Stimulated activated CD4-positive, alpha-beta T cell treated with anti-CD3 and anti-CD28 coated beads, Interleukin-2, amount 100 ng/mL, for 4 hours (primary cell): ENCODE measurements around the gene LPO.

ENCODE experiments used
- DNase-seq: peaks from one replicate; pipeline ENCODE4 v3.0.0-alpha.2; 2020; ENCODE audit warnings: low read depth

The LPO gene

DNA sequence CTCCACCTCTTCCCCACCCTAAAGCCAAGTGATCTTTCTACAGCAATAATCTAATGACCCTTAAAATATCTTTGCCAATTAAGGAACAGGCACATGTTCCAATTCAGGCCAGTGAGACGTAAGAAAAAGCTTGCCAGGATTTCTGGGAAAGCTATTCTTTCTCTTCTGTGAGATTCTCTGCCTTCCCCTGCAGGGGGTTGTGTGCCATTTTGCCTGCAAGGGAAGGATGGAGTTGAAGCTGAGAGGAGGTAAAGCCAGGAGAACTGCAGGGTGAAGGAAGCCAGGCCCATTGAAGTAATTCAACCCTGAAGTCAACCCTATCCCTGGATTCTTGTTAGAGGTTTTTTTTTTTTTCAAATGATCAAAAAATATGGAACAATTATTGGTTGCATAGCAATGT lies 9.0 kb upstream of the LPO start:
- no peak for DNase-seq

- DNase-seq = no peak
Measured at GRCh38 chr17:58229881-58230280, 8.5 kb upstream of the LPO start.

DNA sequence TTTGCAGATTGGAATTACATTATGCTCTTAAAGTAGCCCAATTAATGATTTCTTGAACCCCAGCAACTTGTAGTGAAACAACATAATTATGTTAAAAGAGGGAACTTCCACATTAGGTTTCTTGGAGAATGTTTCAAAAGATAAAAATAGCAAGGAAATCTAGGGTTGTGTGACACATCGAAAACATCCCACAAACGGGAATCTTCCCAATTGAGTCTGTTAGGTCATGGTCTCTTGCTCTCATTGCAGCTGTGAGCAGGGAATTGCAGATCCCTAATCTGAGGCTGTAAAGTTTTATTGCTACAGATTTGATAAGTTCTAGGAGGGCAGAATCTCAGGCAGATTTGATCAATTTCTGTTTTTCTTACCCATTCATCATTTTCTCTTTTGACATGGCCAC lies 6.7 kb upstream of the LPO start:
- DNase-seq = no peak

DNA sequence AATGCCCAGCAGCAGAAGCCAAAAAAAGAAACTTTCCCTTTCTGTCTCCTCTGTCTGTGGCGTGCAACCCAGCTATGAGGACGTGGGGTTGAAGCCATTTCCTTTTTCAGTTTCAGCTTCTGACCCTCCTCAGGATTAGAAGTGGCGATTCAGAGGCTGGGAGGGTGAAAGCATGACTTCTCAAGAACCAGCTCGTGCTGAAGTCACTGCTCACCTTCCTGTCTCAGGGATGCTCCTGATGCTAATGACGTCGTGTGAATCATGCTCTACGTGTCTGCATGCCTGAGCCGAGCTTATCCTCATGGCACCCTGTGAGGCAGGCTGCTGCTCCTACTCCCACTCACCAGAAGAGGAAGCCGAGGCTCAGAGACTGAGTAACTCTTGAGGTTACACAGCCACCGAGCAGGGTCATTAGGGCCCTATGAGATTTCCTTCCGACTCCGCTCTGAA lies 5.7 kb upstream of the LPO start:
- no peak for DNase-seq

- no peak for DNase-seq
Measured at GRCh38 chr17:58233543-58233942, 4.8 kb upstream of the LPO start.

- no peak for DNase-seq
Measured at GRCh38 chr17:58234512-58234911, 3.9 kb upstream of the LPO start.

GRCh38 chr17:58235821-58236220 lies 2.6 kb upstream of the LPO start:
- DNase-seq = no peak

GRCh38 chr17:58236394-58236793 lies 2.0 kb upstream of the LPO start:
- no peak for DNase-seq

DNA sequence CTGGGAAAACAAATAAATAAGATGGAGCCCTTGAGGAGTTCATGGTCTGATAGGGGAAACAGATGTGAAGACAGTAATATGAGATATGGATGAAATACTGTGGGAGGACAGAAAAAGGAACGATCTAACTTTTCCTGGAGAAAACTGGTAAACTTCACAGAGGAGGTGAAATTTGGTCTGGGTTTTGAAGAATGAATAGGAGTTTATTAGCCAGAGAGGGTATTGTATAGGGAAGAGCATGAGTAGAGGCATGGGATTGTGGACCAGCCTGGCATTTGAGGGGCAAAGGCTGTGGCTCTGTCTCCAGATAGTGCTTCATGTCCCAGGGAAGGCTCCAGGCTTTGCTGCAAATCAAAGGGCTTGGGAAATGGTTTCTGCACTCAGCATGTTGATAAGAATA lies 1.6 kb downstream of the LPO start:
- DNase-seq = no peak

GRCh38 chr17:58242171-58242784 lies 3.9 kb downstream of the LPO start:
- DNase-seq = no peak

GRCh38 chr17:58244963-58245362 lies 6.6 kb downstream of the LPO start:
- no peak for DNase-seq

- no peak for DNase-seq
Measured at GRCh38 chr17:58245428-58246103, 7.2 kb downstream of the LPO start.

- no peak for DNase-seq
Measured at GRCh38 chr17:58246104-58246740, 7.8 kb downstream of the LPO start.

DNA sequence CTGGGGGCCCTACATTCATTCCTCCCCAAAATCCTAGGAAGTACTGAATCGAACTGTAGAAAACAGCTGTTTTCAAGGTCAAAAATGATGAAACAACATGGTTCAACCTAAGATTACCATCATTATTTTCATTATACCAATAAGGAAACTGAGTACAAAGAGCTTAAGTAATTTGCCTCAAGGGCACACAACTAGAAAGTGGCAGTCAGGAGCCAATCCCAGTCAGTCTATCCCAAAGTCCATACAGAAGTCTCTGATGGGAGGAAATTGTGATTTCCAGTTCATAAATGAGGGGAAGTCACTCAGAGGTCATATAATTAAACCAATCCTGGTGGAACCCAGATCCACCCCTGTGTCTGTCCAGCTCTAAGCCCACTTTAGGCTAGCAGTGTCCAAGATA lies 8.4 kb downstream of the LPO start:
- DNase-seq = no peak

DNA sequence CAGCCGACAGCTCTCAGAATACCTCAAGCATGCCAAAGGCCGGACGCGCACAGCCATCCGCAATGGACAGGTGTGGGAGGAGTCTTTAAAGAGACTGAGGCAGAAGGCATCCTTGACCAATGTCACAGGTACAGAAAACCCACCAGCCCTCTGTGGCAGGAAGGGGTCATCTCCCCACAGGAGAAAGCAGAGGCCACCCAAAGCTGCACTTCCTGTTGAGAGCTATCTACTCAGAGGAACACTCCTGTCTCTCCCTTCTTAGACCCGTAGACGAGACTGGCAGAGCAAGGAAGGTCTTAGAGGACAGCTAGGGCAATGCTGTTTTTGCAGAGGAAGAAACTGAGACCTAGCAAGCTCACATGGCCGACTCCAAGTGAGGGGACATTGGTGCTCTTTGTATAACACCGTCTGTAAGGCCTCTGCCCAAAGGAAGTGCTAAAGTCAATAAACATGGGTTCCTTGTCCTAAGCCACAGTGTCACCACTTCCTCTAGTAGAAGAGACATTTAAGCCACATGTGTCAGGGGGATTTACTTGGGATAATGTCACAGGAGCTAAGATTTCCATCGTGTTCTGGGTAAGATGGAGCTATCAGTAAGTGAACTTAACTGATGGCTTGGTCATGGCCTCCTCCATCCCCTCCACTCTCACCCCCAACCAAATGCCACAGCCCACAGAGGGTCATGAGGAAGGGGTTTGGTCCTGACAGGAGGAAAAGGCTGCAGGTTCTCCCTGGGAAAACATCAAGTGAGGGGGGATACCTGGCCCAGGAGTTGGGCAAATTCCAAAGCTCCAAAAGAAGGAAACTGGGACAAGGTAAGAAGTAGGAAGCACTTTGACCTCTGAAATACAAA lies 9.4 kb downstream of the LPO start:
- no peak for DNase-seq

DNA sequence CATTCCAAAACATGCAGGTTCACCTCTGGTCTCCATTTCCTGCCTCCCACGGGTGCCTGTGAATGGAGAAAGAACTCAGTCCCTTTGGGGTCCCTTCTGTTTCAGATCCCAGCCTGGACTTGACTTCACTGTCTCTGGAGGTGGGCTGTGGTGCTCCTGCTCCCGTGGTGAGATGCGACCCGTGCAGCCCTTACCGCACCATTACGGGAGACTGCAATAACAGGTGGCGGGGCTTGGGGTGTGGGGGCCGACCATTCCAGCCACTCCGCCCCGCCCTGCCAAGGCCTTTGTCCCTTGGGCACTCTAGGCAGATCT lies 10.5 kb downstream of the LPO start:
- DNase-seq = no peak

- DNase-seq = peak; percentile 70
Measured at GRCh38 chr17:58249270-58250133, 11.1 kb downstream of the LPO start.

GRCh38 chr17:58250344-58251011 lies 12.1 kb downstream of the LPO start:
- no peak for DNase-seq

- no peak for DNase-seq
Measured at GRCh38 chr17:58252141-58252540, 13.8 kb downstream of the LPO start.

DNA sequence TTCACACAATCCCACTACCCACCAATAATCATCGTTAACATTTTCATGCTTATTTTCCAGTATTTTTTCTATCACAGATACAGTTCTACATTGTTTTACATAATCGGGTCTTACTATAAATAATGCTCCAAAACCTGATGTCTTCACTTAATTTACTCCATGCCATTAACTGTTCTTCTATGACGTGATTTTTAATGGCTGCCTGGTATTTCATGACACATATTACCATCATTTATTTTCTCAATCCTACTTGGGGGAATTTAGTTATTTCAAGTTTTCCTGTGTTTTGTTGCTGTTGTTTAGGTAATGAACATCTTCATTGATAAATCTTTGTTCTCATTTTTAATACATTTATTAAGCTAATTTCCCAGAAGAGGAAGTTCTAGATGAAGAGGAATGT lies 14.7 kb downstream of the LPO start:
- DNase-seq = no peak

- no peak for DNase-seq
Measured at GRCh38 chr17:58254803-58255202, 16.4 kb downstream of the LPO start.
